Transverse colon (tissue), 4 donors: ENCODE results near the gene EPHA2.

Experiments
- CTCF ChIP-seq, 5 experiments: fragments of 200-600 bp in 3 of 5; fragments of 450-650 bp in 2 of 5; sonication (generic) in 3 of 5; IDR thresholded peaks; 1 replicate in 2 of 5; 2 replicates in 3 of 5; pipeline ENCODE4 v1.5.1; 2016 to 2017; ENCODE audit warnings: antibody characterized with exemption in 5 of 5, inconsistent platforms in 3 of 5, mild to moderate bottlenecking in 2 of 5, moderate library complexity in 1 of 5
- EP300 ChIP-seq: sonication (generic); formaldehyde crosslinking; IDR thresholded peaks from one replicate; pipeline ENCODE4 v1.6.1; 2017; ENCODE audit warnings: antibody characterized with exemption, low read depth
- POLR2A ChIP-seq: fragments of 450-650 bp; IDR thresholded peaks from one replicate; pipeline ENCODE4 v1.6.1; 2016; ENCODE audit warnings: antibody characterized with exemption, mild to moderate bottlenecking, moderate library complexity
- POLR2AphosphoS5 ChIP-seq, 3 donors: sonication (generic); formaldehyde crosslinking; IDR thresholded peaks; one replicate each; pipeline ENCODE4 v1.6.1; 2016; ENCODE audit warnings: antibody characterized with exemption in 3 of 3

- TF ChIP-seq POLR2A = no peak
- TF ChIP-seq CTCF (IDR thresholded peaks at IDR 0.05) = no peak
- no peak for TF ChIP-seq POLR2AphosphoS5 (IDR thresholded peaks at IDR 0.05)
- TF ChIP-seq EP300 = no peak
Measured at GRCh38 chr1:16151995-16152384, 3.9 kb downstream of the EPHA2 start.
